GM21529 (cell line): ENCODE results near the gene CPLX1.
"Not testable (repeated sequence)": the region's sequence is repeated elsewhere in the genome, so short reads cannot be mapped to it uniquely, and the experiment has no call there.

Experiments
- ATAC-seq: cut with Tn5 transposase; IDR thresholded peaks from one replicate; pipeline ENCODE4 v1.9.1; 2021; ENCODE audit not compliant: unreplicated experiment

Gene CPLX1

DNA sequence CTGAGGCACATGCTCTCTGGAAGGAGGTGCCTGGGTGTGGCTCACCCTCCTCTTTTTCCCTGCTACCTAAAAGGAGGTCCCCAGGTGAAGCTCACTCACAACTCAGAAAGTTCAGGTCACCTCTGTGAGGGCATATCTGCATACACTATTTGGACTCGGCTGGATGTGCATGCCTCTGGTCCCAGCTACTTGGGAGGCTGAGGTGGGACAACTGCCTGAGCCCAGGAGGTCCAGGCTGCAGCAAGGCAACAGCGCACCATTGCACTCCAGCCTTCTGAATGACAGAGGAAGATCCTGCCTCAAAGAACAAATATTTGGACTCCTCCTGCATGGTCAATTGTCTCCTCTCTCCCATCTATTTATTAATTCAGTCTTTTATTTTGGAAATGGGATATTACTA, 46.4 kb downstream of the CPLX1 start:
- ATAC-seq: no peak

DNA sequence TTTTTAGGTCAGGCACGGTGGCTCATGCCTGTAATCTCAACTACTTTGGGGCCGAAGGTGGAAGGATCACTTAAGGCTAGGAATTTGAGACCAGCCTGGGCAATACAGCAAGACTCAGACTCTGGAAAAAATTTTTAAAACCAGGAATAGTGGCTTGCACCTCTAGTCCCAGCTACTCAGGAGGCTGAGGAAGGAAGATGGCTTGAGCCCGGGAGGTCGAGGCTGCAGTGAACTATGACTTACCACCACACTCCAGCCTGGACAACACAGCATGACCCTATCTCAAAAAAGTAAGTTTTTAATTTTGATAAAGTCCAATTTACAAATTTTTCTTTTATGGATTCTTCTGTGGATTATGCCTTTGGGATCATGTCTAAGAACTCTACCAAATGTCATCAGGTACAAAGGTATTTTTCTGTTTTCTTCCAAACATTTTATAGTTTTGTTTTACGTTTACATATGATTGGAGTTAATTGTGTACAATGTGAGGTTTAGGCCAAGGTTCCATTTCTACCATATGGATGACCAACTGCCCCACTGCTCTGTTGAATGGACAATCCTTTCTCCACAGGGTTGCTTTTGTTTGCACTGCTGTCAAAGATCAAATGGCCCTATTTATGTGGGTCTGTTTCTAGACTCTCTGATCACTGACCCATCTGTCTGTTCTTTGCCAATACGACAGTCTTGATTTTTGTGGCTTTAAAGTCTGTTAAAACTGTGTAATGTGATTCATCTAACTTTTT, 48.2 kb downstream of the CPLX1 start:
- no peak for ATAC-seq

DNA sequence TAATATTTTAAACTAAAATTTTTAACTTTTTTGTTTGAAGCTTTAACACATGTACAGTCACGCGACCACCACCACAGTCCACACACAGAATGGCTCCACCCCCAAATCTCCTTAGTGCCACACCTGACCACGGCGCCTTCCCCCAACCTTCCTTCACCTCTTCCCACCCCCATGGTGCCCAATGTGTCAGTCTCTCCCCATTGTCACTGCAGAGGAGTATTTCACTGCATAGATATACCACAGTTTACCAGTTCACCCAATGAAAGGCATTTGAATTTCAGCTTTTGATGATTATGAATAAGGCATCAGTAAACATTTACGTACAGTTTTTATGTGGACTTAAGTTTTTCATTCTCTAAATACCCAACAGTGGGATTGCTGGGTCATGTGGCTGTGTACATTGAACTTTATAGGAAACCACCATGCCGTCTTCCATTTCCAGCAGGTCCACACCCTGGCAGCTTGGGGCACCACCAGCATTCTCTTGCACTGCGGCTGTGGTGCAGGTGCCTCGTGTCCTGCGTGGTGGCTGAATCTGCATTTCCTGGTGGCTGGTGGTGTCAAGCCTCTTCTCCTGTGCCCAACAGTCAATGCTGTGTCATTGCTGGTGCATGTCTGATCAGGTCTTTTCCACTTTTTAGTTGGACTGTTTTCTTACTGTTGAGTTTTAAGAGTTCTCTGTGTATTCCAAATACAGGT, 49.0 kb downstream of the CPLX1 start:
- no peak for ATAC-seq

DNA sequence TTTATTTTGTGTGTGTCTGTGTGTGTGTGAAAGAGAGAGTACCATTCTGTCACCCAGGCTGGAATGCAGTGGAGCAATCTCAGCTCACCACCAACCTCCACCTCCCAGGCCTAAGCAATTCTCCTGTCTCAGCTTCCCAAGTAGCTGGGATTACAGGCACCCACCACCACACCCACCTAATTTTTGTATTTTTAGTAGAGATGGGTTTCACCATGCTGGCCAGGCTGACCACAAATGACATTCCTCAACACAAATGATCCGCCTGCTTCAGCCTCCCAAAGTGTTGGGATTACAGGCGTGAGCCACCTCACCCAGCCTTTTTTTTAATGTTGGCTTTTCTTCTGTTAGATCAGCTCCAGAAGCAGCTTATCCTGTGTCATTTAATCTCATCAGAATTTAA, 50.4 kb downstream of the CPLX1 start:
- not testable (repeated sequence) for ATAC-seq

DNA sequence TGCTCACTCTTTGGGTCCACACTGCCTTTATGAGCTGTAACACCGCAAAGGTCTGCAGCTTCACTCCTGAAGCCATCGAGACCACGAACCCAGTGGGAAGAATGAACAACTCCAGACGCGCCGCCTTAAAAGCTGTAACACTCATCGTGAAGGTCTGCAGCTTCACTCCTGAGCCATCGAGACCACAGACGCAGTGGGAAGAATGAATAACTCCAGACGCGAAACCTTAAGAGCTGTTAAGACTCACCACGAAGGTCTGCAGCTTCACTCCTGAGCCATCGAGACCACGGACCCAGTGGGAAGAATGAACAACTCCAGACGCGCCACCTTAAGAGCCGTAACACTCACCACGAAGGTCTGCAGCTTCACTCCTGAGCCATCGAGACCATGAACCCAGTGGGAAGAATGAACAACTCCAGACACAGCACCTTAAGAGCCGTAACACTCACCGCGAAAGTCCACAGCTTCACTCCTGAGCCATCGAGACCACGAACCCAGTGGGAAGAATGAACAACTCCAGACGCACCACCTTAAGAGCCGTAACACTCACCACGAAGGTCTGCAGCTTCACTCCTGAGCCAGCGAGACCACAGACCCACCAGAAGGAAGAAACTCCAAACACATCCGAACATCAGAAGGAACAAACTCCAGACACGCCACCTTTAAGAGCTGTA, 51.4 kb downstream of the CPLX1 start:
- ATAC-seq: not testable (repeated sequence)

DNA sequence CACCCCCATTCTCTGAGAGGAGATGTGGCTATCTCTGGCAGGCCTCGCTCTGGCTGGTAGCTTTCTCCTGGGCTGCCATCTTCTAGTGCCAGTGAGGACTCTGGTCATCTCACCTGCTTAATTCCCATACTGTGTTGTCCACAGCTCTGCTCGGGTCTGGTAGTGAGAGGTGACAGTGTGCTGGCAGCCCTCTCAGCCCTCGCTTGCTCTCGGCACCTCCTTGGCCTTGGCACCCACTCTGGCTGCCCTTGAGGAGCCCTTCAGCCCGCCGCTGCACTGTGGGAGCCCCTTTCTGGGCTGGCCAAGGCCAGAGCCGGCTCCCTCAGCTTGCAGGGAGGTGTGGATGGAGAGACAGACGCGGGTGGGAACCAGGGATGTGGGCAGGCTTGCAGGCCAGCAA, 52.7 kb downstream of the CPLX1 start:
- ATAC-seq: no peak

DNA sequence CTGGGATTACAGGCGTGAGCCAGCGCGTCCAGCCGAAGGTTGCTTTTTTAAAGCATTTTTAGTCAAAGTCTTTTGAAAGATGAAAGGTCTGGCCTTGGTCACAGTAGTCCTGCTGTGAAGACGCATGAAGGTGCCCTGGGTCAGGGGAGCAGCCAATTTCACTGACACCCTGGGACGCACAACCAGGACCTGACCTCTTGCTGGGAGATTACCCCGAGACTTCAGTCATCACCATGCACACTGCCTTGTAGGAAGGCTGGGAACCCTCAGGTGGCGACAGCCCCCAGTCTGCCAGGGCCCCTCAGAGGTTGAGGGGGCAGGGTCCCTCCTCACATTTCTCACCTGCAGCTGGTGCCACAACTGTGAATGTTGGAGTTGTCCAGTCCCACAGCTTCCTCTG, 53.2 kb downstream of the CPLX1 start:
- ATAC-seq: no peak

DNA sequence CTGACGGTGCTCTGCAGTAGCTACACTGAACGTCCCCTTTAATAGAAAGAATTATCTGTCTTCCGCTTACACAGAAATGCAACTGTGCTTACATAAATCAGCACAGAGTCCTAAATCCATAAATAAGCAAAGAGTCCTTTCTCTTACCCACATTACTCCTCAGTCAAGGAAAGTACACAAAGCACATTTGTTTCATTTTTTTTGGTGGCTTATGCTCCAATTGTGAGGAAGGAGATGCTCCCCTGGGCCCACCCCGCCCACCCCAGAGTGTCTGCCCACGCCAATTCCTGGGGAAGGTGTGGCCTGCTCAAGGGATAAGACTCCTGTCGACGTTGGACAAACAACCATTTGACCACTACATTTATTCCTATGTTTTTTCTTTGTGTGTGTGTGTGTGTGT, 53.8 kb downstream of the CPLX1 start:
- ATAC-seq: no peak

DNA sequence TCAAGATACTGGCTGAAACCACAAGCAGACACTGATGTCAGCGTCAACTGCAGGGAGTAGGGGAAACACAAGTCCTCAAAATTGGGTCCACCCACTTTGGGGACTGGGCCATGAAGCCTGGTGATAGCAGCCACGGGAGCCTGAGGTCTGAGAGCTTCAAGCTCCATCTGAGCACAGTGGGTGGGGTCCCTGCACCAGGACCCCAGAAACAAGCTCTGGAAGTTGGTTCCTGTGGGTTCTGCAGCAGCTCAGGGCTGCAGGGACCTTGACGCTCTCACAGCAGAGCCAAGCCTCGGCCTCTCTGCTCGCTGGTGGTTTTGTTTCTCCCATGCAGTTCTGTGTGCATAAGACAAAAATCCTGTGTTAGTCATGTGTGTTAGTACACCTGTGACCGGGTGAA, 54.5 kb downstream of the CPLX1 start:
- no peak for ATAC-seq

DNA sequence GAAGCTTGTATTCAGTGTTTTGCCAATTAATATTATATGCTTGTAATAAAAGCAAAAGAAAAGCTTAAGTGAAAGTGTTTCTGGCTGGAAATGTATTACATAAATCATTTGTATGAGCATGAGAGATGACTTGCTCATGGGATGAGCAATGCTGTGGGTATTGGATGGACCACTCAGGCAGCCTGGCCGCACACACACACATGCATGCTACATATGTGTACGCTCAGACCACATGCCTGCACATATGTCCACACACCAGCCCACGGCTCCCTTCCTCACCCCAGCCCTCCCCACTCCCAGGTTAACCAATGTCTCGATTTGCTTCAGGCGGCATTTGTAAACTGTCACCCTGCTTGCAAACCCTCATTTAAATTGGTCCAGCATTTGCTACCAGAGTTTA, 55.9 kb downstream of the CPLX1 start:
- ATAC-seq: no peak

DNA sequence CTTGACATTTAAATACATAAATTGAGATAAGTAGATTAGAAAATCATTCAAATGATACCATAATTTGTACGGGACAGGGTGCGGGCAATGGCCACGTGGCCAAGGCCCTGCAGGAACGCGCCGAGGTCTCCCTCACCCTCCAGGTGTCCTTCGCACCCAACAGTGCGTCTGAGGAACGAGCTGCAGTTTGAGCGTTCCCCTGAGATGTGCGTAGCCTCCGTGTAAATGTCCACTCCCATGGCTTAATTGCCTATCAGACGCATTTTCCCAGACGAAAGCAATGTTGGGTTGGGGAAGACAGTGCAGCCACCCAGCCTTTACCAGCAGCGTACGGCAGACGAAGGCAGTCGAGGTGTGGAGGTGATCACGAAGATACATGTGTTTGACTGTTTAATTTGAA, 56.4 kb downstream of the CPLX1 start:
- no peak for ATAC-seq

DNA sequence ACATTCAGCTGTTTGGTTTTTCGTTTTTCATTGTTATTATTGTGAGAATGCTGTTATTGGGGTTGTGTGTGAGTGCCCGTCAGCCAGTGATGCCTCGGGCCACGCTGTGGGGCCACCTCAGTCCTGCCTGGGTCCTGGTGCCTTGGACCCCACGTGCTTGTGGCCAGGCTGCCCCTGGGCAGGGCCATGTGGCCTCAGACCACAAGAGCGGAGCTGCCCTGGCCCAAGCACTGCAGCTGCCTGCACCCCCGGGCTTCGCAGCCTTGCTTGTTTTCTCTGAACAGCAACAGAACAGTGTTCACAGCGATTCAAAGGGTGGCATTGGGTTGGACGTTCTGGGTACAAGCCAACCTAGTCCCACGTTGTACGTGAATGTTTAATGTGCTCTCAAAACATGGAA, 56.9 kb downstream of the CPLX1 start:
- no peak for ATAC-seq

DNA sequence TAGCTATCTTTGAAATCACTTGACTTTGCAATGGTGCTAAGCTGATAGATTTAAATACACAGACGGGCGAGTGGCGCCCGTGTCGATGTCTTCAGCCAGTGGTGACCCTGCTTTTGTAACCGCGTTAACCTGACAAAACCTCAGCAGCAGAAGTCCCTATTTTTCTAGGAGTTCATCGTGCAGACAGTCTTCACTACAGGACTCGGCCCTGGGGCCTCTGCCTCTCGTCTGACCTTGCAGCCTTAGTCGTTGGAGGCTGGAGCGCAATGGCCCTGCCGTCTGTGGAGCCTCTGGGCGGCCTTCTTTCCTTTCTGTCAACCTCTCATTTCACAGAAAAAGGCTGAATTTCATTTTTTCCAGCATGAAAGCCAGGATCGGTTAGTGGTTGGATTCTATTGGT, 57.9 kb downstream of the CPLX1 start:
- no peak for ATAC-seq

DNA sequence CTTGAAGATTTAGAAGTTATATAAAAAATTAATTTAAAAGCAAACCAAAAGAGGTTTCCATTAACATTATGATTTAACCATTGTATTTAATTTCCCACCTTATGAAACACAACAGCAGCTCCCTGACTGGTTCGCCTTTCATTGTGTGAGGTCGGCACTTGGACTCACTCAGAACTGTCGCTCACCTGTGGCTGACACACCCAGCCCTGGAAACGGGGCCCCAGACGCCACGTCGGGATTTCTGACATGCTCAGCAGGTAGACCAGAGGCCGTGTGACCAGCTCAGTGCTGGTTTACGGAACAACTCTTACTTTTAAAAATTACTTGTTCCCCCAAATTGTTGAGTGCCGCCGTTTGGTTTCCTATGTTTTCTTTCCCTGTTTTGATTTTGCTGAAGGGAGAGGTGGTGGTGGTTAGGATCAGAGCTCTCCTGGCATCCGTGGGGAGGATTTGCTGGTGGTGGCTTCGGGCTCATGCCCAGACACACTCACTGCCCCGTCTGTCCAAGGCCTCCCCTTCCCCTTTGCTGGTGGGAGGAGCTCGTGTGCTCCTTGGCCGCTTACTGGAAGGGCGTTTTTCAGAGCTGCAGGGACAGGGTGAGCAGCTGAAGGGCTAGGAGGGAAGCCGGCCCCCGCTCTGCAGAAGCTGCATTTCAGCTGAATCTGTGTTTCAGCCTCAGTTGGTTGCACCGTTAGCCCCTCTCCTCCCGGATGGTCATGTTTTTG, 59.2 kb downstream of the CPLX1 start:
- no peak for ATAC-seq

DNA sequence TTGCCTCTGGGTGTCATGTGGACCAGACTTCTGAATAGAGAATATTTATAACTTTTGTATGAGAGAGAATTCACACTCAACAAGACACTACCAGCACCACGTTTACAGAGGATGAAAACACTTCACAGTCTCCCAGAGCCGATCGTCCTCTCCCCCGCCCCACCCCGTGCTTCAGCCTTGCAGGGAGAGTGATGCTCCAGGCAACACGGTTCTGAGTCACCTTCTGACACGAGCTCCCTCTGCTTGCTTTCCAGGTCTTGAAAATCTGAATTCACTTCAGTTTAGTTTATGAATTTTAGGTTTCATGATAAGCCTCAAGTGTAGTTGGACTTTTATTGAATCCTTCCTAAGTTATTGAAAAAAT, 59.8 kb downstream of the CPLX1 start:
- ATAC-seq: no peak

DNA sequence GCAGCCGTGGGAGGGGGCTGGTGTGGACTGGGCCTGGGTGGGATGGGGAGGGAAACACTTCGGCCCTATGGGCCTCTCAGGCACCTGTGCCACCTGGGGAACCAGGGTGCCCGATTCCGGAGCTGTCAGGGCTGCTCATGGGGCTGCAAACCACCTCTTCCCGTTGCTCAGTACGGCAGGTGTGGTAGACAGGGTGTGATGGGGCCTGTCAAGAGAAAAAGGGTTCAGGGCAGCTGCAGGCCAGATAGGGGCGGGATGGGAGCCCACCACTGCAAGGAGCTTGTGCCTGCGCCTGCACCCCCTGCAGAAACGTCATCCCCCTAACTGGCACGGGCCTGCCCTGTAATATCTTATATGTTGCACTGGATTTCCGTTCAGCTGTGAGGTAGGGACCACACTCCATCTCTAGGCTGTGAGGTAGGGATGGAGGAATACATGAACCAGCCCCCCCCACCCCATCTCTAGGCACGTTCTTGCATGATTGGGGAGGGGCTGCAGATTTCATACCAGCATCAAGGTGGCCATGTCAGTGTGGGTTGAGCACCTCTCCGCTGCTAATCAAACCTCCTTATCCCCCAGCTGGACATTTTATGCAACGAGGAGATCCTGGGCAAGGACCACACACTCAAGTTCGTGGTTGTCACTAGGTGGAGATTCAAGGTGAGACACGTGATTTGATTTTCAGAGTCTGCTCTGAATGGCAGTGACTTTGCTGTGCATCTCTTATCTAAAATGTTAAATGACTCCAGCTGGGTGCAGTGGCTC, 61.3 kb downstream of the CPLX1 start:
- no peak for ATAC-seq

DNA sequence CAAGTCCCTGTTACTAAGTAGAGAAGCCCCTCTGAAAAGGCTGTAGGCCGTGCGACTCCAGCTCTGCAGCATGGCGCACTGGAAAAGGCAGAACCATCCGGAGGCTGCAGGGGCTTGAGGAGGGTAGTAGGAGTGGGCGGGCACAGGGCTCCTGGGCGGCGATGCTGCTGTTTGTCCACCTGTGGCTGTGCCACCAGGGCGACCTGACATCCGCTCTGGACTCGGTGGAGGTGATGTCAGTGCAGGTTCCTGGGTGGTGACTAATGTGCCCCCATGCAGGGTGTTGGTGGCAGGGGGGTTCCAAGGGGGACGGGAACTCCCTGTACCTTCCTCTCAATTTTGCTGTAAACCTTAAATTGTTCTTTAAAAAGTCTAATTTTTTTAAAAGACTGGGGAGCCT, 62.0 kb downstream of the CPLX1 start:
- no peak for ATAC-seq

DNA sequence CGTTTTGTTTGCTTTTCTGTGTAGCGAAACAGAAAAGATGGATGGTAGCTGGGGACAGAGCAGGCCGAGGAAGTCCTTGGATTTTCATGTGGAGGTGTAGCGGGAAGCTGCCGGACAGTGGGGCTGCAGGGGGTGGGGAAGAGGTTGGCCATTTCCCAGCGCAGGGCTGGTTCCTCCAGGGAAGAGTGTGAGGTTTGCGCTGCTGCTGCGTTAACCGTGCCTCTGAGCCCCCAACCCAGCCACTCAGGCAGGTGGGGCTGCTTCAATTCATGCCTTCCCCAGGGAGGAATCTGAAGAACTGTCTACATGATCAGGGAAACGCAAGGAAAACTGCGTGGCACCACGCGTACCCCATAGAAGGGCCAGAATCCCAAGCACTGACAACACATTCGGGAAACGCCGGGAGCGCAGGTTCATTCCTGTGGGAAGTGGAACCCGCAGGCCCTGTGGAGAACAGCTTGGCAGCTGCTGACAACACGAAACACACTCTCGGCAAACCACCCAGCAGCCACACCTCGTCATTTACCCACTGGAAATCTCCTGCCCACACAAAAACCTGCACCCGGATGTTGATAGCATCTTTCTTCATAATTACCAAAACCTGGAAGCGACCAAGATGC, 62.6 kb downstream of the CPLX1 start:
- ATAC-seq: no peak

DNA sequence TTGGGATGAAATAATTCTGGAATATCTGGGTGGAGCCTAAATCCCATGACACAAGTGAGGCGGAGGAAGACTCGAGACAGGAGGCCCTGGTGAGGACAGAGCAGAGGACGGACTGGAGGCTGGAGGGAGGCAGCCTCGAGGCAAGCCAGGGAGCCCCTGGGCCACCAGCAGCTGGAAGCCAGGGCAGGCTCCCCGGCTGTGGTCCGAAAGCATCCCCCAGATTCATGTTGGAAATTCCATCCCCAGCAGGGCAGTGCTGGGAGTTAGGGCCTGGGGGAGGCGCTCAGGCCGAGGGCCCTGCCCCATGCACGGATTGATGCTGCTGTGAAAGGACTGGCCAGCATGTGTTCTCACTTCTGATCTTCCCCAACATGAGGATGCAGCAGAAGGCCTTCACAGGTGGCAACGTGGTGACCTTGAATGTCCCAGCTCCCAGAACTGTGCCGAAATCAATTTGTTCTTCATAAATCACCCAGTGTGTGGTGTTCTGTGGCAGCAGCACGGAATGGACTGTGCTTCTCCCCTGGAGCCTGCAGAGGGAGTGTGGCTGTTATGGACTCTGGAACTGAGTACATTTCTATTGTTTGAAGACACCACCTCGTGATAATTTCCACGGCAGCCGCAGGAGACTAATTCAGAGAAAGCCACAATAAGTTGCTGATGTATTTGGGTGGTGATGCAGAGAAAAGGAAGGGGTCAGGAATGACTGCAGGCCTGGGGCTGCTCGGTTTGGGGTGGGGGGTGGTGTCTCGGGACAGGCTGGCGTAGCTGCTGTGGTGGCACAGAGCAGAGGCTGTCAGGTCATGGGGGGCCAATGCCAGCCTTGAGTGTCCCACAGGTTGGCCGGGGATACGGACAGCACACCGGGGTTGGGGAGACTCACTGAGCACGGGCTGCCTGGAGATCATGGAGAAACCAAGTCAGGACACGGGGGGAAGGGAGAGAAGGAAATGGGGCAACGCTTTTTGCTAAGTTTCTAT, 63.4 kb downstream of the CPLX1 start:
- ATAC-seq: no peak
